DOHH2 (cell line): Measurements from ENCODE around the gene NSL1.

Experiments
- H3F3A ChIP-seq: fragments of 200-600 bp; sonication (generic), shearing (Covaris generic); 2 replicates; pipeline ENCODE4 v1.6.0; 2016; ENCODE audit warnings: antibody characterized with exemption, mild to moderate bottlenecking; ENCODE audit not compliant: control insufficient read depth, insufficient read depth
- H3K27ac ChIP-seq: fragments of 200-600 bp; sonication (generic); 2 replicates; pipeline ENCODE4 v1.5.1; 2014; ENCODE audit warnings: low read depth, mild to moderate bottlenecking, low read length, moderate library complexity
- H3K27me3 ChIP-seq: fragments of 200-600 bp; sonication (generic); 2 replicates; pipeline ENCODE4 v1.6.1; 2014; ENCODE audit warnings: mild to moderate bottlenecking, low read length, mixed read lengths; ENCODE audit not compliant: control insufficient read depth
- H3K36me3 ChIP-seq: fragments of 200-600 bp; sonication (generic); 2 replicates; pipeline ENCODE4 v1.6.1; 2014; ENCODE audit warnings: mild to moderate bottlenecking, low read length, moderate library complexity, mixed read lengths; ENCODE audit not compliant: control insufficient read depth
- H3K4me1 ChIP-seq: fragments of 200-600 bp; sonication (generic); 2 replicates; pipeline ENCODE4 v1.6.1; 2014; ENCODE audit warnings: mild to moderate bottlenecking, low read length, mixed read lengths; ENCODE audit not compliant: control insufficient read depth
- H3K4me2 ChIP-seq: fragments of 200-600 bp; sonication (generic); 2 replicates; pipeline ENCODE4 v1.6.0; 2014; ENCODE audit warnings: mild to moderate bottlenecking, low read length, moderate library complexity
- H3K4me3 ChIP-seq: fragments of 200-600 bp; sonication (generic); 2 replicates; pipeline ENCODE4 v1.5.1; 2014; ENCODE audit warnings: mild to moderate bottlenecking, low read length, mixed read lengths
- H3K79me2 ChIP-seq: fragments of 200-600 bp; sonication (generic); 2 replicates; pipeline ENCODE4 v1.6.1; 2014; ENCODE audit warnings: mild to moderate bottlenecking, low read length, mixed read lengths; ENCODE audit not compliant: control insufficient read depth
- H3K9me2 ChIP-seq: fragments of 200-600 bp; sonication (generic); replicated peaks from 2 replicates; pipeline ENCODE4 v1.6.1; 2014; ENCODE audit warnings: mild to moderate bottlenecking, low read length, mixed read lengths; ENCODE audit not compliant: control insufficient read depth
- H3K9me3 ChIP-seq: fragments of 200-600 bp; sonication (generic); 2 replicates; pipeline ENCODE4 v1.6.1; 2014; ENCODE audit warnings: antibody characterized with exemption, low read length, mixed read lengths; ENCODE audit not compliant: control insufficient read depth, insufficient read depth
- H4K20me1 ChIP-seq: fragments of 200-600 bp; sonication (generic); 2 replicates; pipeline ENCODE4 v1.6.0; 2014; ENCODE audit warnings: low read depth, mild to moderate bottlenecking, antibody characterized with exemption, low read length, moderate library complexity; ENCODE audit not compliant: control insufficient read depth, insufficient read depth
- CTCF ChIP-seq: fragments of 200-600 bp; sonication (generic); IDR thresholded peaks from one replicate; pipeline ENCODE4 v1.5.1; 2014; ENCODE audit warnings: antibody characterized with exemption, mild to moderate bottlenecking, low read depth, low read length; ENCODE audit not compliant: poor library complexity, severe bottlenecking
- EZH2phosphoT487 ChIP-seq: fragments of 200-600 bp; sonication (generic); IDR thresholded peaks from 2 replicates; pipeline ENCODE4 v1.6.1; 2017; ENCODE audit warnings: borderline replicate concordance, mild to moderate bottlenecking, antibody characterized with exemption, low read length, moderate library complexity, mixed read lengths

NSL1 gene

GRCh38 chr1:212690816-212691403, 100.7 kb downstream of the NSL1 start:
- TF ChIP-seq CTCF (no peak), EZH2phosphoT487 (no peak)
- Histone ChIP-seq H4K20me1 (no peaks in the 10 kb centered on the region), H3K9me2 (no peaks in the 10 kb centered on the region), H3K4me1 (no peaks in the 10 kb centered on the region), H3K27ac (no peak overlapping the region), H3K9me3 (no peaks in the 10 kb centered on the region), H3K79me2 (no peaks in the 10 kb centered on the region), H3F3A (no peaks in the 10 kb centered on the region), H3K4me3 (no peak overlapping the region), H3K36me3 (no peaks in the 10 kb centered on the region), H3K27me3 (peaks cover 60% of the 10 kb centered on the region), H3K4me2 (no peak overlapping the region)

GRCh38 chr1:212689758-212690529, 101.6 kb downstream of the NSL1 start:
- no peaks in the 10 kb centered on the region for H4K20me1 ChIP-seq
- no peaks in the 10 kb centered on the region for H3K36me3 ChIP-seq
- H3K4me1 ChIP-seq, result no peaks in the 10 kb centered on the region
- no peaks in the 10 kb centered on the region for H3K9me2 ChIP-seq
- H3K27ac ChIP-seq, result no peak overlapping the region
- H3F3A ChIP-seq, result no peaks in the 10 kb centered on the region
- no peaks in the 10 kb centered on the region for H3K9me3 ChIP-seq
- no peaks in the 10 kb centered on the region for H3K79me2 ChIP-seq
- no peak for TF ChIP-seq EZH2phosphoT487
- TF ChIP-seq CTCF, result no peak
- peaks cover 59% of the 10 kb centered on the region for H3K27me3 ChIP-seq
- H3K4me2 ChIP-seq, result no peak overlapping the region
- H3K4me3 ChIP-seq, result no peak overlapping the region

GRCh38 chr1:212689196-212689725, 102.3 kb downstream of the NSL1 start:
- no peaks in the 10 kb centered on the region for H4K20me1 ChIP-seq
- H3K9me3 ChIP-seq, result no peaks in the 10 kb centered on the region
- H3K27ac ChIP-seq, result no peak overlapping the region
- no peak overlapping the region for H3K4me2 ChIP-seq
- H3F3A ChIP-seq, result no peaks in the 10 kb centered on the region
- H3K9me2 ChIP-seq, result no peaks in the 10 kb centered on the region
- no peaks in the 10 kb centered on the region for H3K36me3 ChIP-seq
- no peaks in the 10 kb centered on the region for H3K4me1 ChIP-seq
- TF ChIP-seq CTCF, result no peak
- TF ChIP-seq EZH2phosphoT487, result no peak
- H3K27me3 ChIP-seq, result peaks cover 56% of the 10 kb centered on the region
- H3K79me2 ChIP-seq, result no peaks in the 10 kb centered on the region
- no peak overlapping the region for H3K4me3 ChIP-seq
